Naive B cell (primary cell): Measurements from ENCODE around the gene STRBP. TPM values are rescaled to one million over a fixed set of nuclear protein-coding genes. Genes with fewer than 3 reads are reported as not detected.

Experiments used
- ATAC-seq, 2 donors: fragments of 150-1000 bp; cut with Tn5 transposase; 2 replicates each; pipeline ENCODE4 v1.10.0; 2021; ENCODE audit warnings: low read depth in 2 of 2, mild to moderate bottlenecking in 2 of 2, moderate library complexity in 2 of 2
- DNase-seq: peaks from one replicate; pipeline ENCODE4 v3.0.0; 2022
- H3K27ac Mint-ChIP-seq, 6 donors: one replicate each; pipeline ENCODE4 v1.8.0; 2020 to 2022; ENCODE audit warnings: mild to moderate bottlenecking in 6 of 6, mixed read lengths in 6 of 6, moderate library complexity in 5 of 6, inconsistent platforms in 2 of 6
- H3K27me3 Mint-ChIP-seq, 3 donors: one replicate each; pipeline ENCODE4 v1.8.0; 2021 to 2022; ENCODE audit warnings: mixed read lengths in 3 of 3, mild to moderate bottlenecking in 1 of 3
- H3K36me3 Mint-ChIP-seq, 2 donors: one replicate each; pipeline ENCODE4 v1.8.0; 2020 to 2022; ENCODE audit warnings: mixed read lengths in 2 of 2, inconsistent platforms in 1 of 2, mild to moderate bottlenecking in 1 of 2
- H3K4me1 Mint-ChIP-seq, 3 donors: one replicate each; pipeline ENCODE4 v1.8.0; 2020 to 2022; ENCODE audit warnings: mixed read lengths in 3 of 3, inconsistent platforms in 1 of 3, mild to moderate bottlenecking in 1 of 3, moderate library complexity in 1 of 3
- H3K4me3 Mint-ChIP-seq, 8 donors: one replicate each; pipeline ENCODE4 v1.8.0; 2020 to 2022; ENCODE audit warnings: mild to moderate bottlenecking in 8 of 8, mixed read lengths in 8 of 8, moderate library complexity in 8 of 8, inconsistent platforms in 2 of 8
- H3K9me3 Mint-ChIP-seq, 7 donors: one replicate each; pipeline ENCODE4 v1.8.0; 2020 to 2022; ENCODE audit warnings: mixed read lengths in 7 of 7, mild to moderate bottlenecking in 5 of 7, inconsistent platforms in 2 of 7, moderate library complexity in 1 of 7
- polyA plus RNA-seq, 6 donors: library from polyadenylated mRNA; unstranded; fragments of 300-500 nt; fragmentation: Illumina TruSeq; gene quantifications; one replicate each; pipeline ENCODE4 v1.2.3, GENCODE V29; 2021; ENCODE audit warnings: low read depth in 6 of 6

STRBP gene
- polyA plus RNA-seq, 6 donors from 2014 or later = 126 to 197 (median 155) TPM

DNA sequence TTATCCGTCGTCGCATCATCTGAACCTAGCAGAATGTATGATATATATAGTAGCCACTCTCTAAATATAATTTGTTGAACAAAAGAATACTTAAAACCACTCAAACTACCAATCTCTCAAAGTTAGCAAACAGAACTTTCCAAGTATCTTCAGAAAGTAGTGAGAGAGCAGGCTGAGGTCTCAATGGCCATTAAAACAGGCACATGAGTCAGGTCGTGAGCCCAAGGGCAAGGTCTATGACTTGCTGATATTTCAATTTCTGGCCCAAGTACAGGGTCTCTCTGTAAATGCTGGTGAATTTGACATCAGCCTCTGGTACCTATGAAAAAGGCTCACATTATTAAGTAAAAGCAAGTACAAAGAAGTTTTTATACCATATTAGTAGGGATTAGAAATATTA, 139.8 kb downstream of the STRBP start:
- DNase-seq (no peak), ATAC-seq (no peak)
- no peaks in the 10 kb centered on the region for H3K9me3 Mint-ChIP-seq
- H3K4me3 Mint-ChIP-seq = no peak overlapping the region
- no peaks in the 10 kb centered on the region for H3K27me3 Mint-ChIP-seq
- peaks cover 20 to 28% of the 10 kb centered on the region in 2 donors for H3K36me3 Mint-ChIP-seq
- H3K27ac Mint-ChIP-seq = peak overlapping the region in 4 of 6 donors; percentile 48 to 84 (median 63)
- H3K4me1 Mint-ChIP-seq = peaks cover 18 to 27% (median 20%) of the 10 kb centered on the region in 3 donors

DNA sequence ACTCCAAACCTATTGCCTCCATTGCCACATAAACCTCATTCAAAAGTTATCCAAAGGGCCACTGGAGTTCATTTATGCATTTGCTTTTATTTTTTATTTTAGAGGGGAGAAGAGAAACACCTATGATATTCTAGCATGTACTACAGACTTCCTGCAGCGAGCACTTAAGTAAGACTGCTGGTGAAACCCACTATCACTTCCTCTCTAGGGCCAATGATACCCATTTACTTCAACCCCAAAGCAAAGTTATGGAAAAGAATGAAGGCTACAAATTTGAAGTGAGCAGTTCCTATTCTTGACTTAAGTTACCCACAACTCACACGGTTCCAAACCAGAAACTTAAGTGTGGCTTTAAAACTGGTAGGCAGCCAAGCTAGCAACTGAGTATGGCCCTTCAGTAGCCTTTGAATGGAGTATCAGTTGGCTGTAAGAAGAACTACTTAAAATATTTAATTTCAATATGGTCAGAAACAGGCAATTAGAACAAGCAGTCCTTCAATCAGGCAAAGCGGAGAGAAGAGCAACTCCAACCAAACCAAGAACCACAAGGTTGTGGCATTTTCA, 140.8 kb downstream of the STRBP start:
- Mint-ChIP-seq H3K27me3 (no peaks in the 10 kb centered on the region), H3K4me1 (peaks cover 19 to 27% (median 20%) of the 10 kb centered on the region in 3 donors), H3K36me3 (peaks cover 20 to 34% of the 10 kb centered on the region in 2 donors), H3K9me3 (no peaks in the 10 kb centered on the region), H3K4me3 (peak overlapping the region in 3 of 8 donors; percentile 2 to 45 (median 25)), H3K27ac (peak overlapping the region in 5 of 6 donors; percentile 22 to 69 (median 48))
- ATAC-seq (peak; percentile 37 to 63), DNase-seq (no peak)

DNA sequence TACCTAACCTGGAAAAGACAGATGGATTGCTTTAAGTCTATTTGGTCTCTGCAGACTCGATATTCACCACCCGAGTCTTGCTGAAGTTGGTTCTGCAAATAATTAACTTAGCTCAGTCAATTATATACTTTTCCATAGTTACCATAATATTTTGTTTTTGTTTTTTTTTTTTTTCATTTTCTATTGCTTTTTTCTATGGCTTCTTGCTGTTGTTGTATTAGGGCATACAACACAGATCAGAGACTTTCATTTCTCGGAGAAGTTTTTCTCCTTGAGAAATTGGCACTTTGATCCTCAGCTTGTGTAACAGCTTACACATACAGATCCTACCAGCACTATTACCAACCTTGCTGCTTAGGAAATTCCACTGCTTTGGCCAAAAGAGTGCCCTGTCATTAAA, 146.9 kb downstream of the STRBP start:
- Mint-ChIP-seq H3K27me3 (no peaks in the 10 kb centered on the region), H3K27ac (peak overlapping the region in 2 of 6 donors; percentile 28 to 41), H3K4me3 (no peak overlapping the region), H3K4me1 (peaks cover 7 to 12% (median 11%) of the 10 kb centered on the region in 3 donors), H3K9me3 (no peaks in the 10 kb centered on the region), H3K36me3 (peaks cover 14 to 19% of the 10 kb centered on the region in 2 donors)
- no peak for DNase-seq
- ATAC-seq = no peak

DNA sequence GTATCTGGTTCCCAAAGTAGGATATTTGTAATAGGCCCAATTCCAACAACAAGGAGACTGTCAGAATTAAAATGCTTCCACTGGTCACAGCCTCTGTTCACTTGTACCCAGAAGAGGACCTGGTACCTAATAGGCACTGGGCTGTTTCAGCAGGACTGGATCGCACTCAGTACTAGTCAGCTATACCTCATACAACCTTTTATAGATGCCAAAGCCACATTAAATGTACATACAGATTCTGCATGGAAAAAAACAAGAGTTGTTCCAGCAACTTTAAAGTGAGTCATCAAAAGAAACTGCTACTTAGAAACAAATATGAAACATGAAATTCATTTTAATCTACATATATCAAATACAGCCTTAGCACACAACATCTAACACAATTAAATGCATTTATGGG, 147.4 kb downstream of the STRBP start:
- Mint-ChIP-seq H3K27ac (no peak overlapping the region), H3K27me3 (no peaks in the 10 kb centered on the region)

DNA sequence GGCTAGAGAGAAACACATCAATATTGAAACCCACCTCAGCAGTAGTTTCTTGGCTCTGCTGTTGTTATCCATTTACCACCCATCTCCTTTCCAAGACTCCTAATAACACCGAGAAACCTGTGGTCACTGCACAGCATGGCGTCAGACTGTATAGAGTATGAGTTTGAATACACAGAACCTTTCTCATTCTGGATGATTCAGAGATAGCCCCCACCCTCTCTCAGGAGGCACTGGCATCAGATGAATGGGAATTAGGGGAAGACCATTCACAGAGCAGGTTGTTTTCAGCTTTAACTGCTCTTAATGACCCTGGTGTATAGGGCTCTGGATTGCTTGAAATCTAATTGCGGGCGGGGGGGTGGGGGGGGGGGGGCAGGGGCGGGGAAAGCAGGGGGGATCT, 148.3 kb downstream of the STRBP start:
- DNase-seq (no peak), ATAC-seq (no peak)
- Mint-ChIP-seq H3K9me3 (no peaks in the 10 kb centered on the region), H3K4me3 (no peak overlapping the region), H3K27ac (peak overlapping the region in 3 of 6 donors; percentile 60 to 90 (median 76)), H3K27me3 (no peaks in the 10 kb centered on the region), H3K4me1 (peaks cover 7 to 18% (median 15%) of the 10 kb centered on the region in 3 donors), H3K36me3 (peaks cover 15 to 19% of the 10 kb centered on the region in 2 donors)

More for the DNA sequence above, 147.4 kb downstream of the STRBP start:
- H3K36me3 Mint-ChIP-seq = peaks cover 11 to 15% of the 10 kb centered on the region in 2 donors
- no peak for DNase-seq
- H3K4me3 Mint-ChIP-seq = no peak overlapping the region
- H3K4me1 Mint-ChIP-seq = peaks cover 7 to 16% (median 9%) of the 10 kb centered on the region in 3 donors
- ATAC-seq = no peak
- no peaks in the 10 kb centered on the region for H3K9me3 Mint-ChIP-seq

DNA sequence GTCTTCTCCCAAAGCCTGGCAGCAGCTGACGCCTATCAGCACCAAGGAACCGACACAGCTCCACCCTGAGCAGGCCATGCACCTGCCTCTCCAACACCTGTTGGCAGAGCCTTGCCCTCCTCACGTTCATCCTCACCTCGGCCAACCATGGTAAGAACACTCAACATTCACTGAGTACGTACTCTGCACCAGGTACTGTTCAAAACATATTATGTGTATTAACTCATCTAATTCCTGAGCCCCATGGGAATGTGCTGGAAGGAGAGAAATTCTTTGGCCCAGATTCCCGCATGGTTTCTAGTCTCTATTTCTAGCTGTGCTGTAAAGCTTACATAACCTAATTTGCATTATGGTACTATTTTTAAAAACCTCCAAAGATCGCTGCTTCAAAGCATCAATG, 148.8 kb downstream of the STRBP start:
- peaks cover 15 to 23% of the 10 kb centered on the region in 2 donors for H3K36me3 Mint-ChIP-seq
- no peak overlapping the region for H3K4me3 Mint-ChIP-seq
- ATAC-seq = no peak
- H3K9me3 Mint-ChIP-seq = no peaks in the 10 kb centered on the region
- peaks cover 10 to 20% (median 18%) of the 10 kb centered on the region in 3 donors for H3K4me1 Mint-ChIP-seq
- no peak for DNase-seq
- peak overlapping the region in 4 of 6 donors; percentile 60 to 90 (median 71) for H3K27ac Mint-ChIP-seq
- no peaks in the 10 kb centered on the region for H3K27me3 Mint-ChIP-seq

DNA sequence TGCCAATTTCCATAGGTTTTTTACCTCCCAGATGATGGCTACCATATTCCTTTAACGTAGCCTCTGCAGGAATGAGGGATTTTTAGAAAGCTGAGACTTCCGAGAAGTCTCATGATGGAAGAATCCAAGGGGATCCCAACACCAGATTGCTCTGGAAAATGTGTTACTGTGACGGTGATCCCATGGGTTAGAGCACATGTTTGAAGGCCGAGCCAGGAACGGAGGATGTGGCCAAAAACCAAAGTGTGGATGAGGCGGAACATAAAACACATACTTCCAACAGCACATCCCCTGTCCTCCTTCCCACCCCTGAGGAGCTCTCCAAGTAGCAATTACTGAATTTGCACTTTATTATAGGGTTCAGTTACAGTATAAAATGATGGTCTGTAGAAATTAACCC, 152.3 kb downstream of the STRBP start:
- Mint-ChIP-seq H3K9me3 (peaks cover 0 to 3% (median 0%) of the 10 kb centered on the region in 7 donors), H3K36me3 (peaks cover 0 to 22% of the 10 kb centered on the region in 2 donors), H3K4me1 (peaks cover 20 to 25% (median 23%) of the 10 kb centered on the region in 3 donors), H3K27ac (peak overlapping the region; percentile 41 to 86 (median 78)), H3K27me3 (no peaks in the 10 kb centered on the region), H3K4me3 (no peak overlapping the region)
- ATAC-seq (no peak), DNase-seq (no peak)

DNA sequence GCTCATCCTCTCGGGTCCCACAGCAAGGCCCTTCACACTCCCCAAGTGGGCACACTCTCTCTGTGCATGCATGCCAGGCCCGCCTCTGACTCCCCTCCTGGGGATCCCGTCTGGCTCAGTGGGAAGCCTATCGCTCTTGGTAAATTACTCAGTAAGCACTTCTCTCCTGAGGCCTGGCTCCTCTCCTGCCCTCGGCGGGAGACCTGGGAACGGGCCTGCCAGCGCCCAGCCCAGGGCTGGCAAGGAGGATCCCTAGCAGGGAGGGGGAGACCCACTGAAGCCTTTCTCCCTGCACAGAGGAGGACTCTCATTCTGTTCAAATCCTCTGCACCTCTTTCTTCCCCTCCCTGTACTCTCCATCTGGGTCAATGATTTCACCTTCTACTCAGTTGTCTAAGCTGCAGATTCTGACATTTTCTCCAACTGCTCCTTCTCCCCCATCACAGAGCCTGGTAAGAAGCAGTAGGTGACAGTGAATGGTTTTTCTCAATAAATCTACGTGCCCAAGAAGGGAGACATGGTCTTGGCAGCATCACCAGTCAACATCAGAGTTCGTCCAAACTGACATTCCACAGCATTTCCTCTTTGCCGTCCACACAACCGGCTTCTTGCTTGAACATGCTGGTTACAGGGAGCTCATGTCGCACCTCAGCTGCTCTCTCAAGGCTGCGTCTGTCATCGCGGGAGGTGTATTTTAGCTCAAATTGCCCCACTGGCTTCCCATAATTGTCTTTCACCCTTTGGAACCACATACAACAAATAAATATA, 153.1 kb downstream of the STRBP start:
- no peaks in the 10 kb centered on the region for H3K27me3 Mint-ChIP-seq
- peak overlapping the region in 3 of 6 donors; percentile 50 to 86 (median 85) for H3K27ac Mint-ChIP-seq
- H3K4me1 Mint-ChIP-seq = peaks cover 20 to 25% (median 23%) of the 10 kb centered on the region in 3 donors
- peak overlapping the region in 3 of 8 donors; percentile 37 to 64 (median 42) for H3K4me3 Mint-ChIP-seq
- no peak for DNase-seq
- ATAC-seq = no peak
- peaks cover 0 to 3% (median 0%) of the 10 kb centered on the region in 7 donors for H3K9me3 Mint-ChIP-seq
- peaks cover 0 to 22% of the 10 kb centered on the region in 2 donors for H3K36me3 Mint-ChIP-seq

DNA sequence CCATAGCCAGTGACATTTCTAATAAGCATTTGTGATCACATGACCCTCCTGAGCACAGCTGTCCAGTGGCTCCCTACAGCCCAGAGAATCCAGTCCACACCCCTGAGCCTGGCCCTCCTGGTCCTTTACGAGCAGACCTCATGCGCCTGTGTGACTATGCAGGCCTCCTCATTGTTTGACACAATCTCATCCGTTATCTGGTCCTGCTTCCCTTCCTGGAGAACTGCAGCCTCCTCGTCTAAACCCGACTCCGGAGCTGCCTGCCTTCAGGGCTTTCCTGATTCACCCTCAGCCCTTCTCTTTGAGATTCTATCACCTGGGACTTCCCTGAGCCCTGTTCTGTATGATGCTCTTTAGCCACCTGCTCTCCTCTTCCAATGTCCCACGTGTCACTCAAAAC, 155.2 kb downstream of the STRBP start:
- Mint-ChIP-seq H3K27me3 (no peaks in the 10 kb centered on the region), H3K4me3 (peak overlapping the region in 1 of 8 donors; percentile 31), H3K4me1 (peaks cover 17 to 25% (median 23%) of the 10 kb centered on the region in 3 donors), H3K36me3 (peaks cover 0 to 22% of the 10 kb centered on the region in 2 donors), H3K9me3 (peaks cover 0 to 3% (median 0%) of the 10 kb centered on the region in 7 donors), H3K27ac (peak overlapping the region; percentile 28 to 91 (median 86))
- no peak for ATAC-seq
- DNase-seq = no peak

DNA sequence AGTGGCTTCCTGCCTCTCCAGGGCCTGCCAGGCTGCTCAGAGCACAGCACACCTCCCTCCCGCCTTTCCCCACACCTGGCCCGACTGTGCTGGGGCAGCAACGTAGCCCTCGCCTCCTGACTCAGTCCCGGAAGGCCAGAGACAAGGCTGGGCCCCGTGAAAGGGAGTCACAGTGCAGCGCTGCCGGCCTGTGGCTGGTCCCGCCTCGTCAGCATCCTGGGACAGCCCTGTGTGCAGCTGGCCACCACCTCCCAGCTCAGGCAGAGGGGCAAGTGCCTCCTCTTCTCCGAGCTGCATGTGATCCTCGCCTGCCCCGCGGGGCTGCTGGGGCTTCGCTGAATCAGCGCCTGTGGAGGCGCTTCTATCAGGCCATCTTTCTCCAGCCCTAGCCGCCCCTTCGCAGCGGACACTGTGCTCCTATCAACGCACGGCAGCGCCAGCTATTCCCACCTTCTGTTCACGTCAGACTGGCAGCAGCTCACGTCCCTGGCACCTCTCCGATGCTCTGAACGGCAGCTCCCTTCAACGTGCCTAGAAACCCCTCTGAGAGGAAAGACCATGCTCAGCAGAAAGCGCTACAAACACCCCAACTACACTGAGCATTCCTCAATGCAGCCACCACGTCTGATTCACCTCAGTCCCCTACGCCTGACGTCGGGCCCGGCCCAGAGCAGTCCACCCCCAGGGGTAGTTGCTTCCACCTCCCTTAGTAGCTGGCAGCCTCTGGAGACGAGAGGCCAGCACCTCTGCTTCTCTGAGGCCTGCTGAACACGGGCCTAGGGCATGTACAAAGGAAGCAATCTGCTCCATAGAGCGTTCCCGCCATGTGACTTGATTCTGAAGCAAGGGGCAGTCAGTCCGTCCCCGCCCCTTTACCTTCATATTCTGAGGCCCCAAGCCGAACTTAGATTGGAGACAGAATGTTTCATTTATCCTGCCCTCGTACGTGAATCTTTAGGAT, 156.1 kb downstream of the STRBP start:
- peaks cover 20 to 25% (median 23%) of the 10 kb centered on the region in 3 donors for H3K4me1 Mint-ChIP-seq
- peak overlapping the region; percentile 64 to 96 (median 88) for H3K27ac Mint-ChIP-seq
- peaks cover 0 to 30% of the 10 kb centered on the region in 2 donors for H3K36me3 Mint-ChIP-seq
- peaks cover 0 to 3% (median 0%) of the 10 kb centered on the region in 7 donors for H3K9me3 Mint-ChIP-seq
- H3K4me3 Mint-ChIP-seq = peak overlapping the region in 1 of 8 donors; percentile 29
- peak; percentile 33 to 40 for ATAC-seq
- no peak for DNase-seq
- H3K27me3 Mint-ChIP-seq = no peaks in the 10 kb centered on the region

DNA sequence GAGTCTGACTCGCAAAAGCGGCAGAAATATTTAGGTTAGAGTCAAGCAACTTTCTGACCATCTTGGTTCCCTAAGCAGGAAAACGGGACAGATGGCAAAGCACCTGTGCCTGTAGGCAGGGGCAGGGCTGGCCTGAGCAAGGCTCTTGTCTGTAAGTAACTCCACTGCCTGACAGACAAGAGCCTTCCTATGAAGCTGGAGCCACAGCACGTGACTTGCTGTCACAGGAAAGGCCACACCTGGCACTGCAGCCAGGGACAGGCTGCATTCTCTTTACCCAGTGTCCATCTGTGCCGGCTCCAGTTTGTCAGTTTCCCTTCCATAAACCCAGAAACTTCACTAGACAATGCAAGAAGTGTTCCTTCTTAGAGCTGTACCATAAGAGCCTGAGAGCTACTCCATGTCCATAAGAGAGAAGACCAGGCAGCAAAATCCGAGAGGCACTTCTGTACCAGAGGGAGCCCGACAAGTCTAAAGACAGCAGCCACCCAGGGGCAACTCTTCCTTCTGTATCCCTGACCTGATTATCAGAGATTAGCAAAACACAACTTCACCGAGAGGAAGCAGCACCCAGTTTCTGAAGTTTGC, 156.9 kb downstream of the STRBP start:
- DNase-seq (no peak), ATAC-seq (no peak)
- H3K4me1 Mint-ChIP-seq = peaks cover 20 to 27% (median 23%) of the 10 kb centered on the region in 3 donors
- H3K4me3 Mint-ChIP-seq = peak overlapping the region in 1 of 8 donors; percentile 29
- peak overlapping the region; percentile 47 to 96 (median 86) for H3K27ac Mint-ChIP-seq
- peaks cover 0 to 3% (median 0%) of the 10 kb centered on the region in 7 donors for H3K9me3 Mint-ChIP-seq
- no peaks in the 10 kb centered on the region for H3K27me3 Mint-ChIP-seq
- peaks cover 0 to 38% of the 10 kb centered on the region in 2 donors for H3K36me3 Mint-ChIP-seq

DNA sequence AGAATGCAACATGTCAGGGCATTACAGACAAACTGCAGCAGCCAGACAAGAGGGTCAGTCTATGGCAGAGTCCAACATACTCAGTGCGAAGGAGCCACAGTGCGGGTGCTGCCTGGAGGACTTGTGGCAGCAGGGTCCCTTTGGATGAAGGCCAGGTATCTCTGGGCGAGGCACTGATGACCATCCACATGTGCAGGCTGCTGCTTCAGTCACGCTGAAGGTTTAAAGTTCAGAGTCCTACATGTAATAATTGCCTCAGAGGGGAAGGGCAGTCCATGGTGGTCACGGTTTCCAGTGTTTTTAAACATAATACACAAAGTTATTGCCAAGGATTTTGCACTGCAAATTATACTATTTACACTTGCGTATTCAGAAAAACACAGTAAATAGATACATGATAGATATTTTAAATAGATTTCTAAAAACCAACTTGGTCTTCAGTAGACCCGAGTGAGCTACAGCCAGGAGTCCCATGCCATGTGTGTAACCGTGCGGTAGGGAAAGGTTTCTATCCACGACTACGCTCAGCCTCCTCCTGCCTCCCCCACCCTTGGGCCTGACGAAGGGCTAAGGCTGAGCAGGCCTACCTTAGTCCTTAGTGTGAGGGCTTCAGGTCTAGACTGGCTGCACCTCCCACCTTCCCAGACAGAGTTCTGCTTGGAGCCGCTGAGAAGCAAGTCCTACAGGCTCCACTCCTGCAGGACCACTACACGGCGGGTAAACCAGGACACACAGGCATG, 158.7 kb downstream of the STRBP start:
- DNase-seq (no peak), ATAC-seq (no peak)
- Mint-ChIP-seq H3K9me3 (peaks cover 0 to 3% (median 0%) of the 10 kb centered on the region in 7 donors), H3K27ac (peak overlapping the region in 5 of 6 donors; percentile 15 to 86 (median 49)), H3K27me3 (no peaks in the 10 kb centered on the region), H3K36me3 (peaks cover 0 to 30% of the 10 kb centered on the region in 2 donors), H3K4me3 (no peak overlapping the region), H3K4me1 (peaks cover 9 to 27% (median 21%) of the 10 kb centered on the region in 3 donors)
